GM18508 (cell line): ENCODE results near the gene IRF4.

ENCODE experiments used
- ATAC-seq: cut with Tn5 transposase; IDR thresholded peaks from one replicate; pipeline ENCODE4 v1.9.1; 2021; ENCODE audit warnings: moderate number of reproducible peaks; ENCODE audit not compliant: insufficient read depth, unreplicated experiment

Gene IRF4

DNA sequence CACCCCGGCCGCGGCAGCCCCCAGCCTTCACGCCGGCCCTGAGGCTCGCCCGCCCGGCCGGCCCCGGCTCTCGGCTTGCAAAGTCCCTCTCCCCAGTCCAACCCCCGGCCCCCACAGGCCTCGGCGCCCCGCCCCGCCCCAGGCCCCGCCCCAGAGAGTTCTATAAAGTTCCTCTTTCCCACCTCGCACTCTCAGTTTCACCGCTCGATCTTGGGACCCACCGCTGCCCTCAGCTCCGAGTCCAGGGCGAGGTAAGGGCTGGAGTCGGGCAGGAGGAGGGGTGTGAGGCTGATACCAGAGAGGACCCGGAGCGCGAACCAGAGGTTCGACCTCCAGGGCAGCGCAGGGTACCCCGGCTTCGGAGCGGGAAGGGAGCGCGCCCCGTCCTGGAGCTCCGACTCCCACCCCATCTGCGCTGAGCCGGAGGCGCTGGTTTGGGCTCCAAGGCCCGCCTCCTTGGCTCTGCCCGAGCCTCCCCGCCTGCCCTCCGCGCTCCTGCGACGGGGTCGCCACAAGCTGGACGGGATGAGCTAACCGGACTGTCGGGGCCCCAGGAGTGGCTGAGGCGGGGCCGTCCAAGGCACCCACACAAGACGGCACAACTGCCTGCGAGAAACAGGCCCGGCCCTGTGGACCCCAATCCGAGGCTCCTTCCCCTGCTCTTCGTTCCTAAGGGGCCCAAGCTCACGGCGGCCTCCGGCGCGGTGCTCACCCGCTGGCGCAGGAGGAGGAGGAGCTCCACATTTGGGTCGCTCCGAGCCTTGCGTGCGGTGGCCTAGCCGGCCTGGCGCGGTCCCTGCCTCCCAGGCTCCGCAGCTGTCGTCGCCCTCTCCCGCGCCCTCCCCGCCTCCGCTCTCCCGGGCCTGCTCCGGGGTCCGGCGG lies at the start of gene IRF4:
Gene IRF4, plus strand, starts transcription at position 194 of the 882 bp plus-strand sequence. CDS start 1,401 bp downstream, outside the sequence.
- no peak for ATAC-seq

DNA sequence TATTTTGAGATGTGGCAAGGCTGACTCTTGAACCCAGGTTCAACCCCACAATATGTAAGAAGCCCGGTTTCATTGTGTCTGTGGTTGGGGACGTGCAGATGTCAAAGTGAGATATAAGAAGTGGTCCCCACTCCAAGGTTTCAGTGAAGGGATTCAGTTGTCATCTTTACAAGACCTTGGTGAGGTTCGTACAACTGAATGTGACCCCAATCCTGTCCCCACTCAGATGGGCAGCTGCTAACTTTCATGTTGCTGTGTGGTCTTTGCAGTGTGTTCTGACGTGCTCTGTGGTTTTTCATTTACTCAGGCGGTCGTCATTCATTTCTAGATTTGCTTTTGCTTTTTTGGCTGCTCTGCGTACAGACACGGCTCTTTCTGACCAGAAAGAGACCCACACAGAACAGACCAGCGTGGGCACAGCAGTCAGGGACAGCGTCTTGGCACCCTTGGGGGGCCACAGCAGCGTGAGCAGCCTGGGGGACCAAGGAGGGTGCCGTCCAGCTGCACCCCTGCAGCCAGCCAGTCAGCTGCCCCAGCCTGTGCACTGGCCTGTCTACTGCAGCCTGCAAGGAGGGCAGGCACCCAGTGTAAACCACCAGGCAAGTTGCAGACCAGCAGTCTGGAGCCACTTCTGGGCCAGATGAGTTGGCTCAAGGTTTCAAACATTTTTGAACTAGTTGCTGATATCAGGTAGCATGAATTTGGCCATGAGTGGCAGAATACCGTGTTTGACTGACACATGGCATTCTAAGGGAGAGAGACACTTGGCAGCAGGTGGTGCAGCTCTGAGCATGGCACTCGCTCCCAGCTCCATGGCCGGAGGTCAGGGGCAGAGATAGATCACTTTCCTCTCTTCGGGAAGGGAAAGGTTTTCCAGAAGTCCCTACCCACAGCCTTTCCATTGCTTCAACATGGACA lies 49.4 kb upstream of the IRF4 start:
- peak; percentile 45 for ATAC-seq

DNA sequence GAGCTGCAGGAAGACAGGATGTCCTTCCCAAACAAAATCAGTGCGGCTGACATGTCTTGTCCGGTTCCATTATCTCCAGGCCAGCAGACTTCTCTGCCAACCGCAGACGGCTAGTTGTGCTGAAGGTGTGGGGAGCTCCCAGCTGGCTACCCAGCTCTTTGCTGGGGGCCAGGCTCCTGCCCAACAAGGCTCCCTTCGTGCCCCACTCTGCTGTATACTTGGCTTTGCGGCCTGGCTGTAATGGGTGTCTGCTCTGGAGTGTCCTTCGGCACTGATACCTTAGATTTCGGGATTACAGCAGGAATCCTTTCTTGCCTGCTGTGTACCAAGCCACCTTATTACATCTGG lies 48.7 kb upstream of the IRF4 start:
- no peak for ATAC-seq

DNA sequence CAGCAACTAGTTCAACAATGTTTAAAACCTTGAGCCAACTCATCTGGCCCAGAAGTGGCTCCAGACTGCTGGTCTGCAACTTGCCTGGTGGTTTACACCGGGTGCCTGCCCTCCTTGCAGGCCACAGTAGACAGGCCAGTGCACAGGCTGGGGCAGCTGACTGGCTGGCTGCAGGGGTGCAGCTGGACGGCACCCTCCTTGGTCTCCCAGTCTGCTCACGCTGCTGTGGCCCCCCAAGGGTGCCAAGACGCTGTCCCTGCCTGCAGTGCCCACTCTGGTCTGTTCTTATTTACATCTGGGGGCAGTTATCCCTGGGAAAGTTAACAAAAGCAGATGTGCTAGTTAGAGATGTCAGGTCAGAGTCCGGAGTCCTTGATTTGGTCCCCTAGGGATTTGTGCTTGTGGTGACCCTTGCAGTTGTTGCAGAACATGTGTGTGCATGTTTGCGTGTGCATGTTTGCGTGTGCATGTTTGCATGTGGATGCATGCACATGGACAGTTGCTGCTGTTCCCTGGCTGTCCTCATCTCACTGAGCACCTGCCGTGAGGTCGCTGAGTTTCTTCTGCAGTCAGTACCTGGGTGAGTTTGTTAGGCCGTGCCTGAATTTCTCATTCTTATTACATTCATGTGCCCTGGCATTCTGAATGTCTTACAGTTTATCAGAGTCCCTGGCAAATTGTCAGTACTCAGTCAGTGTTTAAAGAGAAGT lies 48.2 kb upstream of the IRF4 start:
- ATAC-seq = no peak

DNA sequence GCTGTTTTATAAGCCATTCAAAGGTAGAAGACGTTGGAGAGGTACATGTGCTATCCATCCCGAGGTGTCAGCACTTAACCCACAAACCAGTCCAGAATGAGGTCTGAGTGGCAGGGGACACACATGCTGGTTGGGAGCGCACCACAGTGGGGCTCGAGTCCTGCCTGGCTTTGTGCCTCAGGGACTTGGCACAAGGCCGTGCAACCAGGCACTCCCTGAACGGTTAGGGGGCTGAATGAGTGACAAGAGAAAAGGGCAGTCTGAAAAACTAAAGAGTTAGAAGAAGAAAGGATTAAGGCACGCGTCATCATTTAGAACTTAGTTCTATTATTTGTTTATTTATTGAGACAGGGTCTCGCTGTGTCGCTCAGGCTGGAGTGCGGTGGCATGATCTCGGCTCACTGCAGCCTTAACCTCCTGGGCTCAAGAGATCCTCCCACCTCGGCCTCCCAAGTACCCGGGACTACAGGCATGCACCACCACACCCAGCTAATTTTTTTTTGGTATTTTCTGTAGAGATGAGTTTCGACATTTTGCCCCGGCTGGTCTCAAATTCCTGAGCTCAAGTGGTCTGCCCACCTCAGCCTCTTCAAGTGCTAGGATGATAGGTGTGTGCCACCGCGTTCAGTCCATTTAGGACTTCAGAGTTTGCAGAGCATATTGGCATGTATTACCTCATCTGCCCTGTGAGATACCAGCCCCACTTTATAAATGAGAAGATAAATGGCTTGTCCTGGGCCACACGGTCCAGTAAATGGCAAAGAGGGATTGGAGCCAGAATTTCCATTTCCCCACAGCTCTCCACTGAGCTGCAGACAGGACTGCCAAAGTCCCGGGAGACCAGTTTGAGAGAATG lies 47.4 kb upstream of the IRF4 start:
- ATAC-seq = no peak

DNA sequence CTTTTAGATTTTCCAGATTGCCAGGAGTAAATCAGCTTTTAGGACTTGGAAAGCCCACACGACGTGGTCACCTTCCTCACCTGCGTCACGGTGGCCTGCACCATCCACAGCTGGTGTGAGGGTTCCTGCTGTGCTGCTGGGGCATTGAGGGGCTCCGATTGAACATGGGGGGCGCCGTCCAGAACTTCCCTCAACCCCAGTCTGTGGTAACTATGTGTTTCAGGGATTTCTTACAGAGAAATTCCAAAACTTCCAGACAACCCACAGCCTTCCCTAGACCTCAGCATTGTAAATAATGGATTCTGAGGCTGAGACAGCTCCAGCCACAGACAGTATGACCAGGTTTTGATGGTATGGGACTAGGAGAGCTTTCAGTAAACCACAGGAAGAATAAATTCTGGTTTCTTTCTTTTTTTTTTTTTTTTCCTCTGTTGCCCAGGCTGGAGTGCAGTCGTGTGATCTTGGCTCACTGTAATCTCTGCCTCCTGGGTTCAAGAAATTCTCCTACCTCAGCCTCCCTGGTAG lies 46.7 kb upstream of the IRF4 start:
- no peak for ATAC-seq

DNA sequence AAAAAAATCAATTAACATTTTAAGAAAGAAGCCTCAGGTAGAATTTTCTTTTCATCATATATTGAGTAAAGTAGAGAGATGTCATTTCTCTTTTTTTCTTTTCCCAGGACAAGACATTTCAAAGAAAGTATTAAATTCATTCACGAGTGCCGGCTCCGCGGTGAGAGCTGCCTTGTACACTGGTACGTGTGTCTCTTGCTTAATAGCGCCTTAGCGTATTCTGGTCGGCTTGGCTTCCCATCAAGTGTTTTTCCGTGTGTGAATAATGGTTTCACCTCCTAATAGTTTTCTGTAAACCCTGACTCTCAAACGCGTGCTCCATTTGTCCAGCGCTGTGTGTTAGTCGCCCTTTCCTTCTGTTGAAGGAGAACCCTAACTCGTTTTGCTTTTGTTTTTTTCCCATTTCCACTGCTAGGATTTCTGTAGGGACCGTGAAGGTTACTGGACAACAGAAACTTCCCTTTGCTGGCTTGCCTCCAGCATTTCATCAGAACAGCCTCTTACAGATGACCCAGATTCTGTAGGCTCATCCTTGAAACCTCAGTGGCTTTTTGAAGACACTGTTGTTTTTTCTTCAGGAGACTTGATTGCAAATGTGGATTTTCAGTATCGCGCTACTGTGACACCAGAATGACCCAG lies 45.7 kb upstream of the IRF4 start:
- ATAC-seq = no peak

DNA sequence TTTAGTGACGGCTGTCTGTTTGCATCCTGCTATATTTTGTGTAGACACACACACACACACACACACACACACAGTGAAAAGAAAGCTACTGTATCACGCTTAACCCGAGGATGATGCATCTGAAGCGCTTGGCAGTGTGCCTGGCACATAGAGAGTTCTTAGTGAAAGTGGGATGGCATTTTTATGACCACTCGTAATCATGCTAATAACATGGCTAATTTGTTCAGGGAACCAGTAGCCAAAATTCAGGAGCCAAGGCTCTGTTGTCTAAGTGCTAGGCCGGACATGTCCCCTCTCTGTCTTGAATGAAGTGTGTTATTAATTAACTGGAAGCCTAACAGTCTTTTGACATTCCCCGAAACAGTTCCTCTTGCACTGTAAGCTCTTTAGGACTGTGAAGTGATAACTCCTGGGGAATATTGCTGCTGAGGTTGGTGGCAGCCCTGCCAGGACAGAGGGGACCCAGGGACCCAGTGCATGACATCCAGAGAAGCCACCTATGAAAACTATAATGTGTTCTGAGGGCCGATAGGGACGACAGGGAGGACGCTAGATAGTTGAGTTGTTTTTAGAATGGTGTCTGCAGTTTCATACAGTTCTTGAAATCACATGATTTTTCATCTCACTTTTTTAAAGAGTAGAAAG lies 45.0 kb upstream of the IRF4 start:
- no peak for ATAC-seq

DNA sequence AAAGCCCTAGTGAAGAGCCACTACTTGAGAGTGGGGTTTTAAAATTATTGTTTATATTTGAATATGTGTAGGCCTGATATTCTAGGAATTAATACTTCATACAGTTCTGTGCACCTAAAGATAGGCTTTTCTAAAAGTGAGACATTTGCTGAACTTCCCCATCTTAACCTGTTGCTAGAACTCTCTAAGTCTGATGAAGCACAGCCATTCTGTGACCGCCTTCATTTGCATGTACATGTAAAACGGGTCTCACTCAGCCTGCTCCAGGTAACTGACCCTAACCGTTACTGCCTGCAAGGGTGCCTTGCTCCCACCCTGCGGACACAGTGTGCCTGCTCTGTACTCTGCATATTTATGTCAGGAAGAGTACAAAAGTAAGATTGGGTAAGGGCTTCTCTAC lies 44.3 kb upstream of the IRF4 start:
- peak; percentile 60 for ATAC-seq

DNA sequence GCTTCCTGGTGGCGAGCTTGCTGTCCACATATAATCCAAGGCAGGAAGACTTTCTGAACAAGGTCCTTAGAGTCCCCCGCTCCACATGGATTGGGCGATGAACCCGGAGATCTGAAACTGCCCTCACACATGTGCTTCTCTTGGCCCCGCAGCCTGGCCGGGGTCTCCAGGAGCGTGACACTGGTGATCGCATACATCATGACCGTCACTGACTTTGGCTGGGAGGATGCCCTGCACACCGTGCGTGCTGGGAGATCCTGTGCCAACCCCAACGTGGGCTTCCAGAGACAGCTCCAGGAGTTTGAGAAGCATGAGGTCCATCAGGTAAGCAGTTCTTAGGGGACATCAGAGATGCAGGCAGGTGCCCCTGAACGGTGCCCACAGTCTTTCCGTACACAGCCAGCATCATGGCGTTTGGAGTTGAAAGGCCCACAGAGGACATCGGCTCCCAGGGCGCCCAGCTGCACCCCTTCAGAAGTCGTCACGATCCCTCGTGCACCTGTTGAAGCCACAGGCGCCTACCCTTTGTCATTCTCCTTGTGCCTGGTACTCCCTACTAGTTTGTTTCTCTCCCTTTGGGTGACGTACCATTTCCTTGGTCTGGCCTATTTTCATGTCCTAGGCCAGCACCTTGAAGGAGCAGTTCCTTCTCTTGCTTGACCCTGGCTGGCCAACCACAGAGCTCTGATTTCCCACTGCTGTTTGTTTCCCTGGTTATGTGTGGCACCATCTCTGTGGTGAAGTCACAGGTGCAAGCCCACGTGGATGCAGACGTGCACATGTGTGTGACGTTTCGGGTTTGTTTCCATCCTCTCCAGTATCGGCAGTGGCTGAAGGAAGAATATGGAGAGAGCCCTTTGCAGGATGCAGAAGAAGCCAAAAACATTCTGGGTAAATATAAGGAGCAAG lies 43.3 kb upstream of the IRF4 start:
- ATAC-seq = no peak

DNA sequence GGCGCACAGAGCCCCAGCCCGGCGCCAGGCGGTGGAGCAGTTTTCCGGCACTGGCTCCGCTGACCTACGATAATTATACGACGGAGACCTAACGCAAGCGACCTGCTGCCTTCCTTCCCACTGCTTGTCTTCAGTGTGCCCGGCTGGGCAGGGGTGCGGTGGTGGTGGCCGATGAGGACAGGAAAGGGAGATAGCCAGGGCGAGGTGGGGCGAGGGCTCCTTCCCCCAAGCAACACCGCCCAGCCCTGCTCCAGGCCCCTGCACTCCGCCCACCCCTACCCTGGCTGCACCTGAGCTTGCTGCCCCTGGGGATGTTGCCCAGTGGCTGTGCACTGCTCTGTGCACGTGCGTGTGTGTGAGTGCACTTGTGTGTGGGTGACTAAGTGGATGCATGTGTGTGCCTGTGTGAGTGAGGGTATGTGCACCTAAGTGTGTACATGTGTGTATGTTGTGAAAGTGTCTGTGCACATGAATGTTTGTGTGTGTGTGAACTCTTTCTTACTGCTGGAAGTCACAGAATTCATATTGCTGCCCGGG lies 42.6 kb upstream of the IRF4 start:
- ATAC-seq = no peak

DNA sequence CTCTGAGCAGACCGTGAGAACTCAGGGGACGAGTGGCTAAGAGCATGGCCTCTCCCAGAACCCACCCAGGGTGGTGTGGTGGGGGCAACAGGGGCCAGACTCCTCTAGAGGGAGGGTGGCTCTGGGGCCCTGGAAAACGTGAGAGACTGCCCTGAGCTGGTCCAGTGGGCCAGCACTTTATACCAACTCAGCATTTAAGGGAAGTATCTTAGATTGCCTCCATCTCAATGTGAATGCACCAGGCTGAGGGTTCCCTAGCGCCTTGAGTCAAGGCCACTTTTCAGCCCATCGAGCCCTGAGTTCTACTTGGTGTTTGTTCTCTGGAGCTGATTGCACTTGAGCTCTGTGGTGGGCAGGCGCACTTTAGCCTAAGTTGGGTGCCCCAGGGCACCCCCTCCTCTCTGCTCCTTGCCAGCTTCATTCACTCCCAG lies 42.0 kb upstream of the IRF4 start:
- no peak for ATAC-seq

DNA sequence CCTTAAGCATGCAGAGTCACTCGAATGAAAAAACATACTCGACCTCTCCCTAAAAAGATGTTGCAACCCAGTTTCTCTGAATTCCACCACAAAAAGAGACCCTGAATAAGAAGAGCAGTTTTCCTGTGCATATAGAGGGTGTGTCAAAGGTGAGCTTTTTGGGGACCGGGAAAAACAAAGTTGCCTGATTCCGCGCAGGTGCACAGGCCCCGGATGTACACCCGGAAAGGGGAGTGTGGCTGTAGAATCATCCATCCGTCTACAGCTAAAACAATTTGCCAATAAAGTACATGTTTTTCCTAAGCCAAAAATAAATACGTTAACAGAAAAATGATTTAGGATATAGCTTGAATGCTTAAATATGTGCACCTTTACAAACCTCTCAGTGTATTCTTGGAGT lies 41.2 kb upstream of the IRF4 start:
- ATAC-seq = no peak

DNA sequence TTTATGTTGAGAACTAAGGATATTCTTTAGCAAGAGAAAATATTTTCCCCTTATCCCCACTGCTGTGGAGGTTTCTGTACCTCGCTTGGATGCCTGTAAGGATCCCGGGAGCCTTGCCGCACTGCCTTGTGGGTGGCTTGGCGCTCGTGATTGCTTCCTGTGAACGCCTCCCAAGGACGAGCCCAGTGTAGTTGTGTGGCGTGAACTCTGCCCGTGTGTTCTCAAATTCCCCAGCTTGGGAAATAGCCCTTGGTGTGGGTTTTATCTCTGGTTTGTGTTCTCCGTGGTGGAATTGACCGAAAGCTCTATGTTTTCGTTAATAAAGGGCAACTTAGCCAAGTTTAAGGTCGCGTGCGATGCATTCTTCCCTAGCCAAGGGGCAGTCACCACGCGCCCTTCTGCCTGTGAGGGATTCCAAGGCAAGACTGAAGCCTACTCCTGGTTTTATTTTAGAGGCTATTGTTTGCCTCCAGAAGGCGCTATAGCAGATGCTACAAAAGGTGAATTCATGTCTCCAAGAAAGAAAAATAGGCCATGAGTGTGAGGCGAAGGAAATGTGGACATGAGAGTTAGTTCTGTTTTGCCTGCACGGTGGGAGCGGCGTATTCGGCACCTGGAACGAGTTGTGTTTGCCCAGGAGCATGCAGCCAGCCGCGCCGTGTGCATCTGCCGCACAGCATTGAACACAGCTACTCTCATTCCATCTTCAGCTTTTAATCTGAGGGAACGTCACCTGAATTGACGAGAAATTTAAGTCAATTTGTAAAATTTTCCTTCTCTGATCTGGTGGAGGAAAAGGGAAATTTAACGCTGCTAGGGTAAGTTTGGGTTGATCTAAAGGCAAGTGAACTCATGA lies 40.3 kb upstream of the IRF4 start:
- ATAC-seq = no peak

DNA sequence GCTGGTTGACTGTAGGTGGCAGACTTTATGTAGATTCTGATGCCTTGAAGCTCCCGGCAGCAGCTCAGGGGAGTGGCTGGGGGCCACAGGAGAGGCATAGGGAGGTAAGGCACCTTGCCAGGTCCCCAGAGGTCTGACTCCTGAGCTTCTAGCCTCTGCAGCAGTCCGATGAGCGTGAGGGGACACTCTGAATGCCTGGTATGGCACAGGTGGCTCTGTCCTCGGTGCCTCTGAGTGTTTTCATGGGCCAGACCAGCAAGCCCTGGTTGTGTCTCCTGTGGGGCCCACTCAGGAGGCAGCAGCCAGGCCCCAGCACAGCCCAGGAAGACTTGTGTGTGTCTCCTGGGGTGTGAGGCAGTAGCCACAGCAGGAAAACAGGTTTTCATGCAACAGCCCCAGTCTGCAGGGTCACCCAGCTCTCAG lies 39.7 kb upstream of the IRF4 start:
- ATAC-seq = no peak

DNA sequence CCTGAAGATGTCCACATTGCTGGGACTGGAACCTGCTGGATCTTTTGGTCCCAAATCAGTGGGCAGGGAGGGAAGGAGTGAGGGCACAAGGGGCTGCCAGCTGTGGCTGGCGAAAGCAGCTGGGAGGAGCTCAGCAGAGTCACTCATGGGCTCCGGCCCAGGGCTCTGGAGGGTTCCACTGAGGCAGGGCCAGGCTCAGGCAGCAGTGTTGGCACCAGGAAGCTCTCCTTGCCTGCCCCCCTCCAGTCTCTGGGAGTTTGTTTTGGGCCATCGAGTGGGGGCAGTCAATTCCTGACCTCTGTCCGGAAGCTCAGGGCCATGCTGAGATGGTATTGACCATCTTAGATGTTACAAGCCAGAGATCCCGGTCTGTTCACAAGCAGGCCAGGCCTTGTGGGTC lies 39.1 kb upstream of the IRF4 start:
- ATAC-seq = no peak
